SU-DHL-6 (cell line): ENCODE results near the gene CHRNE.
"Not testable (repeated sequence)": the region's sequence is repeated elsewhere in the genome, so short reads cannot be mapped to it uniquely, and the experiment has no call there.

Experiments
- EZH2phosphoT487 ChIP-seq: fragments of 200-600 bp; sonication (generic), shearing (Covaris generic); conservative IDR thresholded peaks from 2 replicates; pipeline ENCODE4 v1.6.1; 2018; ENCODE audit warnings: mild to moderate bottlenecking, antibody characterized with exemption, low read length, moderate library complexity, mixed read lengths
- TF ChIP-seq, protein P1 (sequence below): fragments of 200-600 bp; sonication (generic); IDR thresholded peaks from one replicate; pipeline ENCODE4 v1.5.1; 2017; ENCODE audit warnings: antibody characterized with exemption, mild to moderate bottlenecking, low read length, moderate library complexity; ENCODE audit not compliant: insufficient read depth, poor library complexity, severe bottlenecking

GRCh38 chr17:4867535-4867934 lies 35.4 kb downstream of the CHRNE start:
- TF ChIP-seq, protein P1, sequence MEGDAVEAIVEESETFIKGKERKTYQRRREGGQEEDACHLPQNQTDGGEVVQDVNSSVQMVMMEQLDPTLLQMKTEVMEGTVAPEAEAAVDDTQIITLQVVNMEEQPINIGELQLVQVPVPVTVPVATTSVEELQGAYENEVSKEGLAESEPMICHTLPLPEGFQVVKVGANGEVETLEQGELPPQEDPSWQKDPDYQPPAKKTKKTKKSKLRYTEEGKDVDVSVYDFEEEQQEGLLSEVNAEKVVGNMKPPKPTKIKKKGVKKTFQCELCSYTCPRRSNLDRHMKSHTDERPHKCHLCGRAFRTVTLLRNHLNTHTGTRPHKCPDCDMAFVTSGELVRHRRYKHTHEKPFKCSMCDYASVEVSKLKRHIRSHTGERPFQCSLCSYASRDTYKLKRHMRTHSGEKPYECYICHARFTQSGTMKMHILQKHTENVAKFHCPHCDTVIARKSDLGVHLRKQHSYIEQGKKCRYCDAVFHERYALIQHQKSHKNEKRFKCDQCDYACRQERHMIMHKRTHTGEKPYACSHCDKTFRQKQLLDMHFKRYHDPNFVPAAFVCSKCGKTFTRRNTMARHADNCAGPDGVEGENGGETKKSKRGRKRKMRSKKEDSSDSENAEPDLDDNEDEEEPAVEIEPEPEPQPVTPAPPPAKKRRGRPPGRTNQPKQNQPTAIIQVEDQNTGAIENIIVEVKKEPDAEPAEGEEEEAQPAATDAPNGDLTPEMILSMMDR, result not testable (repeated sequence)
- TF ChIP-seq EZH2phosphoT487, result not testable (repeated sequence)
